NCI-H82 treated with DMSO at 0.1 percent for 48 hours (cell line): Measurements from ENCODE around the gene PRKAG1.
A peak's percentile ranks its signal among the peaks of the same experiment; 100 is the strongest.

Source experiments
- DNase-seq: peaks from one replicate; lab custom pipeline; 2025; ENCODE audit not compliant: unreplicated experiment; lab: John Stamatoyannopoulos, UW

The PRKAG1 gene

GRCh38 chr12:48986720-48987291 is 31.8 kb downstream of the PRKAG1 start:
- peak; percentile 35 for DNase-seq

GRCh38 chr12:48985901-48986300 is 32.7 kb downstream of the PRKAG1 start:
- DNase-seq, result no peak

DNA sequence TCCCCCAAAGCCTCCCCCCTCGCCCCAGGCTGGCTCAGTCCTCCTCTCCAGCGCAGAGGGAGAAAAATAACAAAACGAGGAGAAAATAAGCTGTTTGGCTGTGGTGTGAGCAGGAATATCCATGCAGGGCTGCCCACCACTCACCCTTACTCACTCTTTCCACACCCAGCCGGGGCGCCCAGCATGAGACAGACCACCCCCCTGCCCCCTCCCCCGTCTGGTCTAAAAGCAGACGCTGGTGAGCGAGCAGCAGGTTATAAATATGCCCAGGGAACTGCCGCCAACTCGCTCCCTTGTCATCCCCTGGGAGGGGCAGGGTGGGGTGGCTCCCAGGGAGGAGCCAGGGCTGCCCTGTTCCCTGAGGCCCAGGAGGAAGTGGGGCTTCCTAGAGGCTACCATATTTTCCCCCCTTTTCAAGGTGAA is 33.1 kb downstream of the PRKAG1 start:
- no peak for DNase-seq

- DNase-seq, result no peak
Measured at GRCh38 chr12:48982397-48983080, 36.0 kb downstream of the PRKAG1 start.

DNA sequence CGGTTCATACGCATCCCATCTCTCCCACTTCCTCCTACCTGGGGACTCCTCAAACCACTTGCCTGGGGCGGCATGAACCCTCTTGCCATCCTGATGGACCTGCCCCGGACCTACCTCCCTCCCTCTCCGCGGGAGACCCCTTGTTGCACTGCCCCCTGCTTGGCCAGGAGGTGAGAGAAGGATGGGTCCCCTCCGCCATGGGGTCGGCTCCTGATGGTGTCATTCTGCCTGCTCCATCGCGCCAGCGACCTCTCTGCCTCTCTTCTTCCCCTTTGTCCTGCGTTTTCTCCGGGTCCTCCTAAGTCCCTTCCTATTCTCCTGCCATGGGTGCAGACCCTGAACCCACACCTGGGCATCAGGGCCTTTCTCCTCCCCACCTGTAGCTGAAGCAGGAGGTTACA is 36.8 kb downstream of the PRKAG1 start:
- no peak for DNase-seq

- no peak for DNase-seq
Measured at GRCh38 chr12:48980953-48981756, 37.4 kb downstream of the PRKAG1 start.

DNA sequence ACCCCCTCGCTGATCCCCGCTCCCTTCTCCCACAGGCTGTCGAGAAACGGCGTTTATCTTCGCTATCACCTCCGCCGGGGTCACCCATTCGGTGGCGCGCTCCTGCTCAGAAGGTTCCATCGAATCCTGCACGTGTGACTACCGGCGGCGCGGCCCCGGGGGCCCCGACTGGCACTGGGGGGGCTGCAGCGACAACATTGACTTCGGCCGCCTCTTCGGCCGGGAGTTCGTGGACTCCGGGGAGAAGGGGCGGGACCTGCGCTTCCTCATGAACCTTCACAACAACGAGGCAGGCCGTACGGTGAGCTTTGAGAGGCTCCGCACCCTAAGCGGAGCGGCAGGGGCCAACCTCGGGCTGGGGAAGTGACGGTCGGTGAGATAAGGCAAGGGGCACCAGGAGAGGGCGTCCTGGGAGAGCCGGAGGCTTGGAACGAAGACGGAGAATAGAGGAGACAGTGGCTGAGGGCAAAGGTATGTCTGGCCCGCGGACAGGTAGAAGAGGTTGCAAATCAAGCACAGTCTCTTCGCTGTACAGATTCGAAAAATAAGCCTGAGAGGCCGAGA is 38.1 kb downstream of the PRKAG1 start:
- peak; percentile 31 for DNase-seq

GRCh38 chr12:48979602-48980388 is 38.8 kb downstream of the PRKAG1 start:
- DNase-seq, result no peak

DNA sequence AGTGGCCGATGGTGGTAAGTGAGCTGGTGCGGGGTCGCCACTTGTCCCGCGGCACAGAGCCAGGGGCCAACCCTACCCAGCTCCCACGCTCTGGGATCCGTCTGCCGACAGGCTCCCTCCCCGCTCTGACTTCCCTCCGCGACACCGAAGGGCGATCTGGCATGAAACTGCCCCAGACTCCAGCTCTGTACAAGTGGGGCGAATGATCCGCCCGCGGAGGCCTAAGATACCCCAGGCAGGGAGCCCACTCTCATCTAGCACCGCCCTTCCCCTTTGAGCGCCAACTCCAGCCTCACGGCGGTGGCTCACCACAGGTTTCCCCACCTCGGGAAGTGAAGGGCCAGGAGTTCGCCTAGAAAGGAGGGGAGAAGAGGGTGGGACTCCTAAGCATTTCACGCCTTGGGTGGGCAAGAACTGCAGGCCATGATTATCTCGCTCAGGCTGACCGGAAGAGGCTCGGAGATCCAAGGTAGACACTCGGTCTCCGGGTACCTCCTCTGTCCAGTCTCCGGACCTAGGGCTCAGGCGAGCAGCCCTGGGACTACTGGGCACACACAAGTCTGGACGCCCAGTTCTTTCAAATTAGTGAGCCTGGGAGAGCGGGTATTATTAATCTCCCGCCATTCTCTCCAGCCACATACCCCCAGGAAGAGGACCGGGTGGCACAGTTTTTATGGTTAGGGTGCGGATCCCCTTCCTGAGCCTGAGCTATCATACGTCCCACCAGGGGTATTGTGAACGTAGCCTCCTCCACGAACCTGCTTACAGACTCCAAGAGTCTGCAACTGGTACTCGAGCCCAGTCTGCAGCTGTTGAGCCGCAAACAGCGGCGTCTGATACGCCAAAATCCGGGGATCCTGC is 39.6 kb downstream of the PRKAG1 start:
- DNase-seq, result no peak

DNA sequence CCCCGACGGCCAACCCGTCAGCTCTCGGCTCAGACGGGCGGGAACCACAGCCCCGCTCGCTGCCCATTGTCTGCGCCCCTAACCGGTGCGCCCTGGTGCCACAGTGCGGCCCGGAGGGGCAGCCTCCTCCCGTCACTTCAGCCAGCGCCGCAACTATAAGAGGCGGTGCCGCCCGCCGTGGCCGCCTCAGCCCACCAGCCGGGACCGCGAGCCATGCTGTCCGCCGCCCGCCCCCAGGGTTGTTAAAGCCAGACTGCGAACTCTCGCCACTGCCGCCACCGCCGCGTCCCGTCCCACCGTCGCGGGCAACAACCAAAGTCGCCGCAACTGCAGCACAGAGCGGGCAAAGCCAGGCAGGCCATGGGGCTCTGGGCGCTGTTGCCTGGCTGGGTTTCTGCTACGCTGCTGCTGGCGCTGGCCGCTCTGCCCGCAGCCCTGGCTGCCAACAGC is 40.3 kb downstream of the PRKAG1 start, which contains the start of gene WNT1:
Gene WNT1, plus strand, starts transcription at position 32 of the 450 bp plus-strand sequence. Its CDS starts 329 bp downstream, at position 361.
- no peak for DNase-seq

- no peak for DNase-seq
Measured at GRCh38 chr12:48977290-48978281, 41.0 kb downstream of the PRKAG1 start.

DNA sequence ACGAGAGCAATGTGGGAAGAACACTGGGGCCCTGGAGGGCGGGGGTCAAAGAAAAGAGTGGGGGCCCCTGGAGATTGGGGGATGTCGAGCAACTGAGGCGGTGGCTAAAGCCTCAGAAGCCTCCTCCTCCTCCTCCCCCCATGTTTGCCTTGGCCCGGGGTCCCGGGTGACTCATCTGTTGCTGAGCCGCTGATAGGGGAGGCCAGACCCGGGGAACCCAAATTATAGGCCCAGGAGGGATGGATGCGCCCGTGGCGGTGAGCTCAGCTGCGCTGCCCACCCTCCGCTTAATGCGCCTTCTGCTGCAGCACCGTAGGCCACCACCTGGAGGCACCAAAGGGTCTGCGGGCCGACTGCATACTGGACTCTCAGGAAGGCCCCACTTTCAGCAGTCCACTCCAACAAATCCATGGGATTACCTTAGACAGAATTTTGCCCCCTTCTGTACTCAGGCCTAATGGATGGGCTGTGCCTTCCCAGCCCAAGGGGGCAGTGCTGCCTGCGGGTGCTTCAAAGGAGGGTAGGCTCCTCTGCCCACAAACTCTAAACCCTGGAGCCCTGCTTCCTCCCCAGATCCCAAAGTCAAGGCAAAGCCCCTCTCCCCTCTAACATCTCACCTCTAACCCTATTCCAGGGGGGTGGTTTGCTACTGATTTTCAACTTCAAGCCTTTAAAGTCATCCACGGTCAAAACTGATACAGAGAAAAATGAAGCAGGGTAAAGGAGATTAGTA is 44.5 kb downstream of the PRKAG1 start:
- DNase-seq, result no peak

- no peak for DNase-seq
Measured at GRCh38 chr12:48973531-48973930, 45.0 kb downstream of the PRKAG1 start.

DNA sequence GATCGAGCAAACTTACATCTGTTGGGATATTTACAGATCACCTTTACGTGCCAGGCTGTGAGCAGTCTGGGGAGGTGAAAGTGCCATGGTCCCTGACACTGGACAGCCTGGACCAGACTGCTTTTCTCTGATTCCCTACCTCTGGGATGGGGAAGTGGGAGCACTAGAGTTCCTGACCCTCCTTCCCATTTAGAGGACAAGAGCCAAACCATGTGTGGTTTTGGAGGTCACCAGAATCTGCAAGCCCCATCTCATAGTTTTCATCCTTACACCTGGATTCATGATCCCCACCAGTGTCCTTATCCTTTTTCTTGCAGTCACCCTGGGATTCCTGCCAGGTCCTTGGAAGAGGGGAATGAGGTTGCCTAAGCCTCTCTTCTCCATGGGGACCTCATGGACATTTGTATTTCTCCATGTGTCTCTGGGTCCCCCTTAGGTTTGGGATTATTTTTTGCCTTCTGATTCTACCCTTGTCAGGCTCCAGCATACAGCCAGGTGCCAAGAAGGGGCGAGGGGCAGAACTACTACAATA is 45.6 kb downstream of the PRKAG1 start:
- no peak for DNase-seq

- DNase-seq, result no peak
Measured at GRCh38 chr12:48972213-48972951, 46.2 kb downstream of the PRKAG1 start.

GRCh38 chr12:48970702-48971334 is 47.8 kb downstream of the PRKAG1 start:
- no peak for DNase-seq
